IPS DF 19.7 (cell line): ENCODE data around the gene SLC26A5.
"Not testable (repeated sequence)": the region's sequence is repeated elsewhere in the genome, so short reads cannot be mapped to it uniquely, and the experiment has no call there.

Source experiments
- DNase-seq: peaks from one replicate; pipeline ENCODE4 v3.0.0-alpha.2; 2013; ENCODE audit warnings: low read depth, low spot score

SLC26A5 gene

GRCh38 chr7:103446049-103446520 lies at the start of gene SLC26A5:
TSS of gene SLC26A5 (minus strand) at chr7:103446207. CDS start at chr7:103421514, 24,693 bp downstream.
- DNase-seq = no peak

GRCh38 chr7:103487419-103487818 lies 41.4 kb upstream of the SLC26A5 start:
- DNase-seq = no peak

- DNase-seq = not testable (repeated sequence)
These were observed 40.9 kb upstream of the SLC26A5 start for GRCh38 chr7:103486873-103487272.

GRCh38 chr7:103480771-103481170 lies 34.8 kb upstream of the SLC26A5 start:
- DNase-seq = no peak

GRCh38 chr7:103474956-103475355 lies 28.9 kb upstream of the SLC26A5 start:
- DNase-seq = no peak

- DNase-seq = no peak
These were observed 23.3 kb upstream of the SLC26A5 start for GRCh38 chr7:103469095-103469948.

GRCh38 chr7:103466814-103467213 lies 20.8 kb upstream of the SLC26A5 start:
- DNase-seq = no peak

GRCh38 chr7:103462358-103462757 lies 16.4 kb upstream of the SLC26A5 start:
- no peak for DNase-seq

GRCh38 chr7:103447073-103447960 lies 1.3 kb upstream of the SLC26A5 start:
- no peak for DNase-seq

- no peak for DNase-seq
These were observed 569 bp downstream of the SLC26A5 start for GRCh38 chr7:103445228-103446048.

- no peak for DNase-seq
These were observed 6.3 kb downstream of the SLC26A5 start for GRCh38 chr7:103439661-103440060.

GRCh38 chr7:103437623-103438022 lies 8.4 kb downstream of the SLC26A5 start:
- DNase-seq = no peak

- DNase-seq = no peak
These were observed 13.3 kb downstream of the SLC26A5 start for GRCh38 chr7:103432712-103433111.

- DNase-seq = no peak
These were observed 20.8 kb downstream of the SLC26A5 start for GRCh38 chr7:103425177-103425576.

- no peak for DNase-seq
These were observed 22.4 kb downstream of the SLC26A5 start for GRCh38 chr7:103423467-103424179.

- DNase-seq = no peak
These were observed 25.1 kb downstream of the SLC26A5 start for GRCh38 chr7:103420857-103421384.

- DNase-seq = no peak
These were observed 27.8 kb downstream of the SLC26A5 start for GRCh38 chr7:103418241-103418640.

GRCh38 chr7:103413407-103413806 lies 32.6 kb downstream of the SLC26A5 start:
- no peak for DNase-seq

GRCh38 chr7:103412151-103412550 lies 33.9 kb downstream of the SLC26A5 start:
- no peak for DNase-seq

- DNase-seq = not testable (repeated sequence)
These were observed 40.0 kb downstream of the SLC26A5 start for GRCh38 chr7:103405789-103406613.
